K562 (cell line): ENCODE measurements around the gene COX19. TPM values are rescaled to one million over a fixed set of nuclear protein-coding genes. Genes with fewer than 3 reads are reported as not detected.

ENCODE experiments used
- ATAC-seq: fragments of 200-7000 bp; cut with Tn5 transposase; 3 replicates; pipeline ENCODE4 v1.9.1; 2020; ENCODE audit warnings: moderate library complexity
- BruUV-seq: library from RNA; stranded (reverse); fragments of 400-500 nt; replicated peaks from 2 replicates; lab custom pipeline; 2021; lab: Mats Ljungman, UMichigan
- CTCF ChIA-PET: fragments of 300-600 bp; formaldehyde crosslinking; extraction: SDS; loops from one replicate; lab custom pipeline; 2021; ENCODE audit warnings: low intra/inter-chr PET ratio; lab: Yijun Ruan, JAX
- POLR2A ChIA-PET: fragments of 300-600, 350-650 bp; sonication (Branson Sonifier 250); formaldehyde crosslinking; extraction: SDS; loops from one replicate; lab custom pipeline; 2021; ENCODE audit warnings: antibody characterized with exemption, inconsistent platforms; lab: Yijun Ruan, JAX
- DNase-seq, 4 experiments: peaks; one replicate each; pipeline versions ENCODE4 v3.0.0 to v3.0.0-alpha.2; 2011 to 2018; ENCODE audit warnings: low spot score in 3 of 4, mixed read lengths in 3 of 4; ENCODE audit errors: extremely low read depth in 1 of 4
- FAIRE-seq: peaks from 2 replicates; lab custom pipeline; 2011; peaks lifted over from hg19 to GRCh38; lab: Jason Lieb, UNC
- H2AFZ ChIP-seq: 2 replicates; pipeline ENCODE4 v1.6.0; 2011; ENCODE audit warnings: low read depth, low read length, control low read depth, inconsistent platforms
- H3K27ac ChIP-seq: fragments of 200-600 bp; 3 replicates; pipeline ENCODE4 v1.8.0; 2011; ENCODE audit warnings: low read depth, mild to moderate bottlenecking, control low read depth, inconsistent platforms, low read length, moderate library complexity, mixed read lengths; ENCODE audit errors: extremely low read depth
- H3K27me3 ChIP-seq, 2 experiments: fragments of 300-600 bp in 1 of 2; 2 replicates in 1 of 2; 3 replicates in 1 of 2; pipeline versions ENCODE4 v1.6.0 to v1.8.0; 2011; ENCODE audit warnings: inconsistent platforms in 2 of 2, low read length in 2 of 2, mild to moderate bottlenecking in 1 of 2, mixed read lengths in 1 of 2, moderate library complexity in 1 of 2; ENCODE audit not compliant: control insufficient read depth in 2 of 2, insufficient read depth in 2 of 2
- H3K36me3 ChIP-seq: fragments of 300-600 bp; 3 replicates; pipeline ENCODE4 v1.8.0; 2011; ENCODE audit warnings: mild to moderate bottlenecking, low read length, inconsistent platforms; ENCODE audit not compliant: control insufficient read depth, insufficient read depth
- H3K4me1 ChIP-seq, 2 experiments: fragments of 200-600 bp in 1 of 2; replicated peaks in 1 of 2; 2 replicates in 1 of 2; 3 replicates in 1 of 2; pipeline versions ENCODE4 v1.5.1 to v1.8.0; 2011; ENCODE audit warnings: inconsistent platforms in 2 of 2, low read length in 2 of 2, mild to moderate bottlenecking in 1 of 2, mixed read lengths in 1 of 2, moderate library complexity in 1 of 2; ENCODE audit not compliant: control insufficient read depth in 2 of 2, insufficient read depth in 2 of 2
- H3K4me2 ChIP-seq: 2 replicates; pipeline ENCODE4 v1.6.1; 2011; ENCODE audit warnings: low read length, control low read depth, inconsistent platforms, mixed read lengths; ENCODE audit not compliant: insufficient read depth
- H3K4me3 ChIP-seq: fragments of 200-600 bp; sonication (generic), shearing (Covaris generic); 2 replicates; pipeline ENCODE4 v1.5.1; 2016; ENCODE audit warnings: control low read depth, inconsistent platforms
- H3K79me2 ChIP-seq: fragments of 200-600 bp; 3 replicates; pipeline ENCODE4 v1.8.0; 2011; ENCODE audit warnings: low read length, inconsistent platforms; ENCODE audit not compliant: control insufficient read depth, insufficient read depth
- H3K9ac ChIP-seq, 2 experiments: 2 replicates each; pipeline versions ENCODE4 v1.6.0 to v1.6.1; 2011; ENCODE audit warnings: low read depth in 2 of 2, low read length in 2 of 2, control low read depth in 1 of 2, inconsistent platforms in 1 of 2, mild to moderate bottlenecking in 1 of 2, mixed read lengths in 1 of 2; ENCODE audit not compliant: insufficient read depth in 1 of 2
- H3K9me1 ChIP-seq: one replicate; pipeline ENCODE4 v1.6.0; 2011; ENCODE audit warnings: inconsistent platforms, mild to moderate bottlenecking, low read length, moderate library complexity; ENCODE audit not compliant: control insufficient read depth, insufficient read depth
- H3K9me3 ChIP-seq: replicated peaks from 2 replicates; pipeline ENCODE4 v1.5.1; 2011; ENCODE audit warnings: low read depth, low read length, inconsistent platforms; ENCODE audit not compliant: control insufficient read depth, insufficient read depth
- H4K20me1 ChIP-seq: replicated peaks from 2 replicates; pipeline ENCODE4 v1.6.1; 2011; ENCODE audit warnings: low read length, inconsistent platforms, mixed read lengths; ENCODE audit not compliant: control insufficient read depth, insufficient read depth
- GTF2F1 ChIP-seq: IDR thresholded peaks from 2 replicates; pipeline ENCODE4 v1.6.1; 2011; ENCODE audit warnings: low read depth, low read length, improper control_type of control experiment
- RBM25 ChIP-seq: fragments of 200-400 bp; formaldehyde crosslinking; IDR thresholded peaks from 2 replicates; pipeline ENCODE4 v1.6.1; 2018; ENCODE audit warnings: low read length, low read depth, moderate library complexity; ENCODE audit not compliant: severe bottlenecking
- WGBS: fragments of 100-300 bp; shearing (Covaris generic); methylation state at CpG from one replicate; pipeline ENCODE4 v1.1.6; 2016; ENCODE audit warnings: low coverage, mixed read lengths; ENCODE audit not compliant: insufficient coverage; ENCODE audit errors: missing lambda C conversion rate; 5-methylcytosine and 5-hydroxymethylcytosine counted together
- in situ Hi-C: fragments of 300-500 bp; cut with MboI; formaldehyde crosslinking; loops from 4 replicates; pipeline ENCODE4 v1.15.0; 2018; ENCODE audit warnings: inconsistent platforms, mixed read lengths
- intact Hi-C: fragments of 100-400 bp; cut with micrococcal nuclease; formaldehyde crosslinking; loops from 2 replicates; pipeline ENCODE4 v1.14.2; 2022
- polyA plus RNA-seq, 8 experiments: library from polyadenylated mRNA; depleted of rRNA in 4 of 8; stranded (reverse) in 5 of 8; unstranded in 3 of 8; fragments of >200 nt; fragmentation: Nextera tagmentation in 2 of 8; fragmentation: Illumina TruSeq in 1 of 8; extraction: Ambion mirVana in 2 of 8; extraction: Trizol in 1 of 8; gene quantifications; 2 replicates each; pipeline versions ENCODE4 v1.2.1 to v1.2.3, GENCODE V29; 2011 to 2014; ENCODE audit warnings: inconsistent platforms in 1 of 8, missing spikeins in 1 of 8
- total RNA-seq, 7 experiments: library from RNA; depleted of rRNA in 6 of 7; stranded (reverse); fragments of >200 nt in 6 of 7; fragmentation: Illumina TruSeq in 2 of 7; extraction: Trizol in 2 of 7; gene quantifications; 2 replicates each; pipeline versions ENCODE4 v1.2.1 to v1.2.3, GENCODE V29; 2011 to 2021; ENCODE audit warnings: low replicate concordance in 1 of 7
- TF ChIP-seq, protein P1 (sequence below): fragments of 450-650 bp; formaldehyde crosslinking; IDR thresholded peaks from 2 replicates; pipeline ENCODE4 v1.4.0; 2020; ENCODE audit warnings: mild to moderate bottlenecking, moderate library complexity
- TF ChIP-seq, protein P2 (sequence below): sonication (generic); formaldehyde crosslinking; IDR thresholded peaks from 2 replicates; pipeline ENCODE4 v1.9.0; 2022; ENCODE audit warnings: mild to moderate bottlenecking, missing genetic modification reagents

Gene COX19
- total and polyA plus RNA-seq, 9 of the 15 experiments (the other 6 are each of a cell fraction or from before 2014, with no cell fraction given): 5.2 to 10.5 (median 7.9) TPM

DNA sequence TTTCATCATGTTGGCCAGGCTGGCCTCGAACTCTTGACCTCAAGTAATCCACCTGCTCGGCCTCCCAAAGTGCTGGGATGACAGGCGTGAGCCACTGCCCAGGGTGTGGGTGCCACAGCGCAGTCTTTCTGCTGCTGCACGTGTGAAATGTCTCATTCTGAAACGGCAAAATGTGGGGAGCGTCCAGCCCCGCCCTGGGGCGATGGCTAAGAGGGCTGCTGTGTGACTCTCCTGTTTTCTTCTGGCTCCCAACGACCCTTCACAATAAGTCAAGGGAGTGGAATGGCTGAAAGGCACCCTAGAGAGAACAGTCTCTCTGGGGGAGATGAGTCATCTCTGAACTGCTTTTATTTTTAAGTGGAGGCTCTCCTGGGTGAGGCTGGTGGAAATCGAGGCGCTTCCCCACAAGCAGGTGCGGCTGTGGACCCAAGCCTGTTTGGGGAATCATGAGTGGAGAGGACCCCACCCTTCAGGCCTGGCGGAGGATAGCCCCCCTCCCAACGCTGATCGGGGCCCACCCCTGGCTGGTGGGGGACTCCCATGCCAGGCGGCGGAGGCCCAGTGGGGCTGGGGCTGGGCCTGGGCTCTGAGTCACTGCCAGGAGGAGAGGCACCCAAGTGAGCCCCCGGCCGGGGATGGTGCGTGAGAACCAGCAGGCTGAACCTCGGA is 38.8 kb downstream of the COX19 start (continued):
- TF ChIP-seq, protein P1, sequence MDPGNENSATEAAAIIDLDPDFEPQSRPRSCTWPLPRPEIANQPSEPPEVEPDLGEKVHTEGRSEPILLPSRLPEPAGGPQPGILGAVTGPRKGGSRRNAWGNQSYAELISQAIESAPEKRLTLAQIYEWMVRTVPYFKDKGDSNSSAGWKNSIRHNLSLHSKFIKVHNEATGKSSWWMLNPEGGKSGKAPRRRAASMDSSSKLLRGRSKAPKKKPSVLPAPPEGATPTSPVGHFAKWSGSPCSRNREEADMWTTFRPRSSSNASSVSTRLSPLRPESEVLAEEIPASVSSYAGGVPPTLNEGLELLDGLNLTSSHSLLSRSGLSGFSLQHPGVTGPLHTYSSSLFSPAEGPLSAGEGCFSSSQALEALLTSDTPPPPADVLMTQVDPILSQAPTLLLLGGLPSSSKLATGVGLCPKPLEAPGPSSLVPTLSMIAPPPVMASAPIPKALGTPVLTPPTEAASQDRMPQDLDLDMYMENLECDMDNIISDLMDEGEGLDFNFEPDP: no peak

DNA sequence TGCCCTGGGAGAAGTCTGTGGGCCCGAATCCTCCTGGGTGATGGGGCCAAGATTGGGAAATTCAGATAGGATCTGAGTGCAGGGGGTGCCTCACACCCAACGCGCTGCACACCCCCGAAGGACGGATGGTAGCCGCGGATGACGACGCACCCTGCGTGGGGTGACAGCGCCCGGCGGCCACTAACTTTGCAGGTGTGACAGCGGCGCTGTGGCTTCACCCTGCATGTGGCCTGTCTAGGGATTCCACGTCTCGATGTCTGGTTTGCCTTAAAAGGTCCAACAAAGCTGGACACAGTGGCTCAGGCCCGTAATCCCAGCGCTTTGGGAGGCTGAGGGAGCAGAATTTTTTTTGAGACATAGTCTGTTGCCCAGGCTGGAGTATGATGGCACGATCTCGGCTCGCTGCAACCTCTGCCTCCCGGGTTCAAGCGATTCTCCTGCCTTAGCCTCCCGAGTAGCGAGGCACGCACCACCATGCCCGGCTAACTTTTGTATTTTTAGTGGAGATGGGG is 39.4 kb downstream of the COX19 start:
- peaks cover 2 to 36% of the 10 kb centered on the region in 2 experiments; a peak in 3 of 5 replicates for H3K27me3 ChIP-seq
- H3K36me3 ChIP-seq: no peaks in the 10 kb centered on the region
- ATAC-seq (0 out of 3 replicates have a peak, but pooled peaks have one; percentile 34), FAIRE-seq (no peak), DNase-seq (no peak)
- H4K20me1 ChIP-seq: 0 out of 2 replicates have a peak, but pooled peaks cover 4% of the 10 kb centered on the region
- H3K9ac ChIP-seq: no peak overlapping the region
- H3K9me3 ChIP-seq: peaks cover 8% of the 10 kb centered on the region
- no peaks in the 10 kb centered on the region for H3K9me1 ChIP-seq
- in situ Hi-C loops (no loop called here), intact Hi-C loops (no loop called here)
- no peaks in the 10 kb centered on the region for H3K79me2 ChIP-seq
- H3K4me2 ChIP-seq: no peak overlapping the region
- CTCF ChIA-PET: no interaction called here
- no TSS peak for BruUV-seq
- H3K4me1 ChIP-seq: peaks cover 0 to 28% of the 10 kb centered on the region in 2 experiments; a peak in 2 of 5 replicates
- 47% methylated on average over 28 of the region's 28 CpGs for WGBS
- no peak overlapping the region for H3K4me3 ChIP-seq
- TF ChIP-seq RBM25: no peak
- no peak for TF ChIP-seq GTF2F1
- TF ChIP-seq, protein P2, sequence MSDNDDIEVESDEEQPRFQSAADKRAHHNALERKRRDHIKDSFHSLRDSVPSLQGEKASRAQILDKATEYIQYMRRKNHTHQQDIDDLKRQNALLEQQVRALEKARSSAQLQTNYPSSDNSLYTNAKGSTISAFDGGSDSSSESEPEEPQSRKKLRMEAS: peak; percentile 27; the same call in 1 of the 2 replicates
- POLR2A ChIA-PET: interaction anchor here (0.6 kb wide), 1 partner anchor 17 kb away, joined by 3 read pairs; no protein-coding TSS in a partner anchor
- no peak overlapping the region for H2AFZ ChIP-seq
- H3K27ac ChIP-seq: no peak overlapping the region
